ENCODE results near the gene PSG5.
"Not testable (repeated sequence)": the region's sequence is repeated elsewhere in the genome, so short reads cannot be mapped to it uniquely, and the experiment has no call there.

DNA sequence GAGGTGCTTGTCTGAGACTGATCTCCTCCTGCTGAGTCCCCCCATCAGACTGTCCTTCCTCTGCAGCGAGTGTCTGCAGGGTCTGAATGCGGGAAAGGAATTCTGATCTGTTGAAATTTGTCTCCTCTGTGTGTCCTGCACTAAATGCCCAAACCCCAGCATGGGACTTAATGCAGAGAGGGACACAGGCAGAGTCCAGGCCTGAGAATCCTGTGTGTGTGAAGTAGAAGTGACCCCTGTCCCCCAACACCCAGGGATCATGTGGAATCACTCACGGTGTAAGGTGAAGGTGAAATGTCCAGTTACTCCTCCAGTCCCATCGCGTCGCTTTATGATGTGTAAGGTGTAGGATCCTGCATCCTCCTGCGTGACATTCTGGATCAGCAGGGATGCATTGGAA, 17.3 kb upstream of the PSG5 start:
- not testable (repeated sequence) for TF ChIP-seq CTCF (IDR thresholded peaks at IDR 0.05; ENCODE audit: low read length); EZH2 (IDR thresholded peaks at IDR 0.05; ENCODE audit: borderline replicate concordance, low read length)
